Urothelium cell line (cell line): ENCODE results near the gene PDK2.
A peak's percentile ranks its signal among the peaks of the same experiment; 100 is the strongest.

Experiments
- DNase-seq: peaks from one replicate; pipeline ENCODE4 v3.0.0; 2011; ENCODE audit warnings: low spot score, mixed read lengths
- FAIRE-seq: peaks from 2 replicates; lab custom pipeline; 2011; peaks lifted over from hg19 to GRCh38; lab: Jason Lieb, UNC

The PDK2 gene

GRCh38 chr17:50076221-50076590 is 18.9 kb upstream of the PDK2 start:
- DNase-seq (no peak), FAIRE-seq (no peak)

GRCh38 chr17:50076591-50077235 is 18.4 kb upstream of the PDK2 start:
- FAIRE-seq = no peak
- DNase-seq = no peak

- FAIRE-seq (no peak), DNase-seq (no peak)
Observed at GRCh38 chr17:50078430-50078829, 16.7 kb upstream of the PDK2 start.

- FAIRE-seq (no peak), DNase-seq (peak; percentile 48)
Observed at GRCh38 chr17:50079334-50080095, 15.6 kb upstream of the PDK2 start.

- no peak for DNase-seq
- peak; percentile 90 for FAIRE-seq
Observed at GRCh38 chr17:50080096-50080480, 15.1 kb upstream of the PDK2 start.

- no peak for FAIRE-seq
- no peak for DNase-seq
Observed at GRCh38 chr17:50080827-50081226, 14.3 kb upstream of the PDK2 start.

- DNase-seq (no peak), FAIRE-seq (no peak)
Observed at GRCh38 chr17:50081757-50082156, 13.4 kb upstream of the PDK2 start.

GRCh38 chr17:50087246-50087911 is 7.8 kb upstream of the PDK2 start:
- FAIRE-seq (peak; percentile 66), DNase-seq (peak; percentile 78)

- DNase-seq (no peak), FAIRE-seq (peak; percentile 30)
Observed at GRCh38 chr17:50087912-50088405, 7.2 kb upstream of the PDK2 start.

- DNase-seq = no peak
- FAIRE-seq = no peak
Observed at GRCh38 chr17:50088952-50089825, 6.0 kb upstream of the PDK2 start.

- FAIRE-seq = no peak
- DNase-seq = no peak
Observed at GRCh38 chr17:50090071-50090470, 5.1 kb upstream of the PDK2 start.

- no peak for DNase-seq
- FAIRE-seq = no peak
Observed at GRCh38 chr17:50090971-50091917, 3.9 kb upstream of the PDK2 start.

- no peak for DNase-seq
- no peak for FAIRE-seq
Observed at GRCh38 chr17:50091918-50092285, 3.2 kb upstream of the PDK2 start.

GRCh38 chr17:50093246-50093645 is 1.9 kb upstream of the PDK2 start:
- DNase-seq = no peak
- no peak for FAIRE-seq

- FAIRE-seq = no peak
- no peak for DNase-seq
Observed at GRCh38 chr17:50093807-50094206, 1.3 kb upstream of the PDK2 start.

GRCh38 chr17:50094243-50094752 is 853 bp upstream of the PDK2 start:
- DNase-seq = peak; percentile 84
- FAIRE-seq = no peak

- DNase-seq (no peak), FAIRE-seq (no peak)
Observed at GRCh38 chr17:50095626-50096037, 481 bp downstream of the PDK2 start.

GRCh38 chr17:50096092-50096491 is 941 bp downstream of the PDK2 start:
- no peak for DNase-seq

GRCh38 chr17:50096758-50097157 is 1.6 kb downstream of the PDK2 start:
- DNase-seq (no peak), FAIRE-seq (no peak)

More at GRCh38 chr17:50096092-50096491, 941 bp downstream of the PDK2 start:
- no peak for FAIRE-seq

- DNase-seq = no peak
- FAIRE-seq = no peak
Observed at GRCh38 chr17:50097455-50097854, 2.3 kb downstream of the PDK2 start.
